Loucy (cell line): ENCODE data around the gene TXNRD2.
"Not testable (repeated sequence)": the region's sequence is repeated elsewhere in the genome, so short reads cannot be mapped to it uniquely, and the experiment has no call there.

Experiments
- H2AFZ ChIP-seq: fragments of 200-600 bp; sonication (generic); 2 replicates; pipeline ENCODE4 v1.6.0; 2016; ENCODE audit warnings: antibody characterized with exemption, mild to moderate bottlenecking, low read length, moderate library complexity
- H3F3A ChIP-seq: fragments of 200-600 bp; 2 replicates; pipeline ENCODE4 v1.6.0; 2016; ENCODE audit warnings: antibody characterized with exemption, low read depth, mild to moderate bottlenecking
- H3K27me3 ChIP-seq: fragments of 200-600 bp; sonication (generic); 2 replicates; pipeline ENCODE4 v1.6.1; 2014; ENCODE audit warnings: low read length, mild to moderate bottlenecking; ENCODE audit not compliant: insufficient read depth, poor library complexity, severe bottlenecking
- H3K36me3 ChIP-seq: fragments of 200-600 bp; sonication (generic); 2 replicates; pipeline ENCODE4 v1.6.1; 2016; ENCODE audit warnings: low read length; ENCODE audit not compliant: insufficient read depth
- H3K4me1 ChIP-seq: fragments of 200-600 bp; sonication (generic); 2 replicates; pipeline ENCODE4 v1.5.1; 2014; ENCODE audit warnings: low read length, mild to moderate bottlenecking; ENCODE audit not compliant: insufficient read depth, poor library complexity, severe bottlenecking
- H3K4me2 ChIP-seq: fragments of 200-600 bp; sonication (generic); 2 replicates; pipeline ENCODE4 v1.6.0; 2014; ENCODE audit warnings: antibody characterized with exemption, low read length, low read depth, mild to moderate bottlenecking; ENCODE audit not compliant: poor library complexity, severe bottlenecking
- H3K4me3 ChIP-seq: fragments of 200-600 bp; sonication (generic); 2 replicates; pipeline ENCODE4 v1.5.1; 2014; ENCODE audit warnings: low read length, mild to moderate bottlenecking, mixed read lengths; ENCODE audit not compliant: poor library complexity, severe bottlenecking
- H3K79me2 ChIP-seq: fragments of 200-600 bp; sonication (generic); 2 replicates; pipeline ENCODE4 v1.6.1; 2014; ENCODE audit warnings: low read length; ENCODE audit not compliant: insufficient read depth
- H3K9ac ChIP-seq: fragments of 200-600 bp; sonication (generic); 2 replicates; pipeline ENCODE4 v1.6.0; 2014; ENCODE audit warnings: mild to moderate bottlenecking, low read depth, low read length, moderate library complexity; ENCODE audit not compliant: poor library complexity, severe bottlenecking
- H3K9me2 ChIP-seq: fragments of 200-600 bp; sonication (generic); replicated peaks from 2 replicates; pipeline ENCODE4 v1.6.1; 2016; ENCODE audit warnings: low read depth, low read length, mixed read lengths
- H3K9me3 ChIP-seq: fragments of 200-600 bp; sonication (generic); 2 replicates; pipeline ENCODE4 v1.6.1; 2014; ENCODE audit warnings: mild to moderate bottlenecking, antibody characterized with exemption, low read length, low read depth; ENCODE audit not compliant: insufficient read depth
- H4K20me1 ChIP-seq: fragments of 200-600 bp; sonication (generic); 2 replicates; pipeline ENCODE4 v1.6.0; 2014; ENCODE audit warnings: antibody characterized with exemption, low read length, mild to moderate bottlenecking; ENCODE audit not compliant: insufficient read depth, poor library complexity, severe bottlenecking
- CTCF ChIP-seq: fragments of 200-600 bp; sonication (generic); conservative IDR thresholded peaks from 2 replicates; pipeline ENCODE4 v1.5.1; 2014; ENCODE audit warnings: mild to moderate bottlenecking, antibody characterized with exemption, low read length
- EZH2phosphoT487 ChIP-seq: fragments of 200-600 bp; IDR thresholded peaks from 2 replicates; pipeline ENCODE4 v1.6.1; 2018; ENCODE audit warnings: antibody characterized with exemption, mild to moderate bottlenecking, moderate library complexity, borderline replicate concordance

TXNRD2 gene

GRCh38 chr22:19832476-19833108 lies 109.0 kb downstream of the TXNRD2 start:
- no peak overlapping the region for H3K4me2 ChIP-seq
- no peak overlapping the region for H2AFZ ChIP-seq
- no peak overlapping the region for H3K9ac ChIP-seq

DNA sequence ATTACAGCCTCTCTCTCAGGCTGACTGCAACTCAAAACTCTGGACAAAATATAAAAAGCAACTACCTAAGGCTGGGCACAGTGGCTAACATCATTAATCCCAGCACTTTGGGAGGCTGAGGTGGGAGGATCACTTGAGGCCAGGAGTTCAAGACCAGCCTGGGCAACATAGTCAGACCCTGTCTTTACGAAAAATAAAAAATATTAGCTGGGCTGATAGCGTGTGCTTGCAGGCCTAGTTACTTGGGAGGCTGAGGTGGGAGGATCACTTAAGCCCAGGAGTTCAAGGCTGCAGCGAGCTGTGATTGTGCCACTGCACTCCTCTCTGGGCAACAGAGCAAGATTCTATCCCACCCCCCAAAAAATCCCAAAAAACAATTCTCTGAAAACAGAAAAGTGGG lies 109.6 kb downstream of the TXNRD2 start:
- not testable (repeated sequence) for H3K4me2 ChIP-seq, H3K36me3 ChIP-seq, H3K27me3 ChIP-seq, H3K9ac ChIP-seq, H3K4me3 ChIP-seq, H3K9me3 ChIP-seq, H3K79me2 ChIP-seq, H4K20me1 ChIP-seq, H3K4me1 ChIP-seq, H3F3A ChIP-seq, H2AFZ ChIP-seq, H3K9me2 ChIP-seq

More at GRCh38 chr22:19832476-19833108, 109.0 kb downstream of the TXNRD2 start:
- Histone ChIP-seq H3K4me3 (no peak overlapping the region), H3K9me3 (no peaks in the 10 kb centered on the region), H3K9me2 (no peaks in the 10 kb centered on the region), H4K20me1 (no peaks in the 10 kb centered on the region), H3K36me3 (no peaks in the 10 kb centered on the region), H3F3A (no peaks in the 10 kb centered on the region), H3K79me2 (no peaks in the 10 kb centered on the region), H3K4me1 (peaks cover 4% of the 10 kb centered on the region), H3K27me3 (no peaks in the 10 kb centered on the region)
- no peak for TF ChIP-seq EZH2phosphoT487
- 0 out of 2 replicates have a peak, but pooled peaks have one; percentile 17 for TF ChIP-seq CTCF

- no peak overlapping the region for H3K4me2 ChIP-seq
- no peaks in the 10 kb centered on the region for H4K20me1 ChIP-seq
- H3K36me3 ChIP-seq = no peaks in the 10 kb centered on the region
- H3K4me1 ChIP-seq = peaks cover 4% of the 10 kb centered on the region
- TF ChIP-seq EZH2phosphoT487 (no peak), CTCF (no peak)
- H2AFZ ChIP-seq = no peak overlapping the region
- H3K27me3 ChIP-seq = no peaks in the 10 kb centered on the region
- H3K9me2 ChIP-seq = no peaks in the 10 kb centered on the region
- no peaks in the 10 kb centered on the region for H3F3A ChIP-seq
- no peak overlapping the region for H3K9ac ChIP-seq
- H3K4me3 ChIP-seq = no peak overlapping the region
- no peaks in the 10 kb centered on the region for H3K9me3 ChIP-seq
- H3K79me2 ChIP-seq = no peaks in the 10 kb centered on the region
Measured at GRCh38 chr22:19831016-19831415, 110.6 kb downstream of the TXNRD2 start.

- Histone ChIP-seq H3K4me1 (no peaks in the 10 kb centered on the region), H3K4me2 (no peak overlapping the region), H3K36me3 (no peaks in the 10 kb centered on the region), H4K20me1 (no peaks in the 10 kb centered on the region), H3K4me3 (no peak overlapping the region), H3K9me2 (no peaks in the 10 kb centered on the region), H3K9ac (no peak overlapping the region), H3K27me3 (no peaks in the 10 kb centered on the region), H3K79me2 (no peaks in the 10 kb centered on the region), H3F3A (no peaks in the 10 kb centered on the region), H2AFZ (no peak overlapping the region), H3K9me3 (no peaks in the 10 kb centered on the region)
- TF ChIP-seq CTCF (no peak), EZH2phosphoT487 (no peak)
Measured at GRCh38 chr22:19828035-19828401, 113.6 kb downstream of the TXNRD2 start.
